Measurements from ENCODE around the gene MACROD1.

Gene MACROD1

GRCh38 chr11:64185693-64186491 is 20.0 kb upstream of the MACROD1 start, which contains the start of gene STIP1:
Gene STIP1, plus strand, starts transcription at chr11:64186171. Its CDS starts 91 bp downstream, at chr11:64186262.
- TF ChIP-seq, protein P1, sequence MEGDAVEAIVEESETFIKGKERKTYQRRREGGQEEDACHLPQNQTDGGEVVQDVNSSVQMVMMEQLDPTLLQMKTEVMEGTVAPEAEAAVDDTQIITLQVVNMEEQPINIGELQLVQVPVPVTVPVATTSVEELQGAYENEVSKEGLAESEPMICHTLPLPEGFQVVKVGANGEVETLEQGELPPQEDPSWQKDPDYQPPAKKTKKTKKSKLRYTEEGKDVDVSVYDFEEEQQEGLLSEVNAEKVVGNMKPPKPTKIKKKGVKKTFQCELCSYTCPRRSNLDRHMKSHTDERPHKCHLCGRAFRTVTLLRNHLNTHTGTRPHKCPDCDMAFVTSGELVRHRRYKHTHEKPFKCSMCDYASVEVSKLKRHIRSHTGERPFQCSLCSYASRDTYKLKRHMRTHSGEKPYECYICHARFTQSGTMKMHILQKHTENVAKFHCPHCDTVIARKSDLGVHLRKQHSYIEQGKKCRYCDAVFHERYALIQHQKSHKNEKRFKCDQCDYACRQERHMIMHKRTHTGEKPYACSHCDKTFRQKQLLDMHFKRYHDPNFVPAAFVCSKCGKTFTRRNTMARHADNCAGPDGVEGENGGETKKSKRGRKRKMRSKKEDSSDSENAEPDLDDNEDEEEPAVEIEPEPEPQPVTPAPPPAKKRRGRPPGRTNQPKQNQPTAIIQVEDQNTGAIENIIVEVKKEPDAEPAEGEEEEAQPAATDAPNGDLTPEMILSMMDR (IDR thresholded peaks at IDR 0.05) = peak; percentile 35
- H3K9me3 ChIP-seq (ENCODE audit: control insufficient read depth, low read length) = no peaks in the 10 kb centered on the region
- H3K4me2 ChIP-seq (ENCODE audit: low read length) = peak within 1 kb of the TSS; percentile 83

GRCh38 chr11:64185175-64185692 is 19.3 kb upstream of the MACROD1 start:
- H3K27me3 ChIP-seq (ENCODE audit: control insufficient read depth, insufficient read depth, low read length) = no peaks in the 10 kb centered on the region
- no peaks in the 10 kb centered on the region for H3K9me3 ChIP-seq (ENCODE audit: control insufficient read depth, low read length)
- H2AFZ ChIP-seq = peak overlapping the region; percentile 81
- H3K4me1 ChIP-seq = peaks cover 4% of the 10 kb centered on the region
- TF ChIP-seq, protein P1 (IDR thresholded peaks at IDR 0.05) = no peak
- H3K36me3 ChIP-seq (ENCODE audit: control insufficient read depth, insufficient read depth, low read length) = no peaks in the 10 kb centered on the region
- H3K27ac ChIP-seq = peak overlapping the region; percentile 75
- peaks cover 3% of the 10 kb centered on the region for H3K79me2 ChIP-seq
- H3K4me2 ChIP-seq (ENCODE audit: low read length) = peak overlapping the region; percentile 83
- H3K9ac ChIP-seq = no peak overlapping the region
- peak overlapping the region; percentile 85 for H3K4me3 ChIP-seq (ENCODE audit: low read depth, low read length)

More at GRCh38 chr11:64185693-64186491, 20.0 kb upstream of the MACROD1 start, which contains the start of gene STIP1:
- peak within 1 kb of the TSS; percentile 81 for H2AFZ ChIP-seq
- no peaks in the 10 kb centered on the region for H3K27me3 ChIP-seq (ENCODE audit: control insufficient read depth, insufficient read depth, low read length)
- H3K36me3 ChIP-seq (ENCODE audit: control insufficient read depth, insufficient read depth, low read length) = no peaks in the 10 kb centered on the region
- peaks cover 6% of the 10 kb centered on the region for H3K79me2 ChIP-seq
- H3K27ac ChIP-seq = peak within 1 kb of the TSS; percentile 75
- peak within 1 kb of the TSS; percentile 85 for H3K4me3 ChIP-seq (ENCODE audit: low read depth, low read length)
- peaks cover 4% of the 10 kb centered on the region for H3K4me1 ChIP-seq
- H3K9ac ChIP-seq = no peak within 1 kb of the TSS

DNA sequence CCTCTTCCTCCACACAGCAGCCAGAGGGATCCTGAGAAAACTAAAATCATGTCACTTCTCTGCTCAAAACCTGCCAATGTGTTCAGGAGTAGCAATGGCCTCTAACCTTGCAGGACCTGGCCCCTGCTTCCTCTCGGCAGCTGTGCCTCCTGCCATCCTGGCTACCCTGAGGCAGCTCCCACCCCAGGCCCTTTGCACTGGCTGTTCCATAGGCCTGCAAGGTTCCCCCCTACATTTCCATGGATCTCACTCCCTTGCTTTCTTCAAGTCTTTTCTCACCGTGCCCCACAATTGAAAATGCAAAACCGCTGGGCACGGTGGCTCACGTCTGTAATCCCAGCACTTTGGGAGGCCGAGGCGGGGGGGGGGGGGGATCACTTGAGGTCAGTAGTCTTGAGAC is 18.0 kb upstream of the MACROD1 start:
- no peaks in the 10 kb centered on the region for H3K36me3 ChIP-seq (ENCODE audit: control insufficient read depth, insufficient read depth, low read length)
- no peak overlapping the region for H3K27ac ChIP-seq
- H3K9me3 ChIP-seq (ENCODE audit: control insufficient read depth, low read length) = no peaks in the 10 kb centered on the region
- no peaks in the 10 kb centered on the region for H3K27me3 ChIP-seq (ENCODE audit: control insufficient read depth, insufficient read depth, low read length)
- peaks cover 3% of the 10 kb centered on the region for H3K79me2 ChIP-seq
- no peak overlapping the region for H3K4me3 ChIP-seq (ENCODE audit: low read depth, low read length)
- no peak overlapping the region for H2AFZ ChIP-seq
- H3K9ac ChIP-seq = no peak overlapping the region
- H3K4me1 ChIP-seq = peaks cover 4% of the 10 kb centered on the region
- no peak overlapping the region for H3K4me2 ChIP-seq (ENCODE audit: low read length)
- TF ChIP-seq, protein P1 (IDR thresholded peaks at IDR 0.05) = no peak

GRCh38 chr11:64181506-64182411 is 15.8 kb upstream of the MACROD1 start:
- peak overlapping the region; percentile 17 for H3K4me3 ChIP-seq (ENCODE audit: low read depth, low read length)
- H3K4me2 ChIP-seq (ENCODE audit: low read length) = peak overlapping the region; percentile 50
- TF ChIP-seq, protein P1 (IDR thresholded peaks at IDR 0.05) = no peak
- peak overlapping the region; percentile 33 for H3K27ac ChIP-seq
- H3K79me2 ChIP-seq = peaks cover 1% of the 10 kb centered on the region
- no peak overlapping the region for H3K9ac ChIP-seq
- no peaks in the 10 kb centered on the region for H3K27me3 ChIP-seq (ENCODE audit: control insufficient read depth, insufficient read depth, low read length)
- H3K4me1 ChIP-seq = peaks cover 4% of the 10 kb centered on the region
- H2AFZ ChIP-seq = peak overlapping the region; percentile 34
- no peaks in the 10 kb centered on the region for H3K9me3 ChIP-seq (ENCODE audit: control insufficient read depth, low read length)
- H3K36me3 ChIP-seq (ENCODE audit: control insufficient read depth, insufficient read depth, low read length) = no peaks in the 10 kb centered on the region
